ENCODE measurements around the gene NAA15.
"Not testable (repeated sequence)": the region's sequence is repeated elsewhere in the genome, so short reads cannot be mapped to it uniquely, and the experiment has no call there.

DNA sequence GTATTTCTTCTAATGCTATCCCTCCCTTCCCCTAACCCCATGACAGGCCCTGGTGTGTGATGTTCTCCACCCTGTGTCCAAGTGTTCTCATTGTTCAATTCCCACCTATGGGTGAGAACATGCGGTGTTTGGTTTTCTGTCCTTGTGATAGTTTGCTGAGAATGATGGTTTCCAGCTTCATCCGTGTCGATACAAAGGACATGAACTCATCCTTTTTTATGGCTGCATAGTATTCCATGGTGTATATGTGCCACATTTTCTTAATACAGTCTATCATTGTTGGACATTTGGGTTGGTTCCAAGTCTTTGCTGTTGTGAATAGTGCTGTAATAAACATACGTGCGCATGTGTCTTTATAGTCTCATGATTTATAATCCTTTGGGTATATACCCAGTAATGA lies 163.2 kb downstream of the NAA15 start:
- not testable (repeated sequence) for TF ChIP-seq CEBPB (IDR thresholded peaks at IDR 0.05; ENCODE audit: low read depth, low read length); CTCF (IDR thresholded peaks at IDR 0.05; ENCODE audit: control extremely low read depth in 1 of 3, insufficient read depth in 1 of 3, low read depth in 1 of 3, low read length in 3 of 3); BCL11A (IDR thresholded peaks at IDR 0.05; ENCODE audit: low read depth in 2 of 2, low read length in 2 of 2); RAD21 (IDR thresholded peaks at IDR 0.05 in 1 of 2, conservative IDR thresholded peaks at IDR 0.05 in 1 of 2; ENCODE audit: low read depth in 2 of 2, low read length in 2 of 2); EZH2 (IDR thresholded peaks at IDR 0.05; ENCODE audit: low read depth, low read length, severe bottlenecking); POLR2A (IDR thresholded peaks at IDR 0.05; ENCODE audit: control extremely low read depth in 1 of 2, low read depth in 2 of 2, low read length in 2 of 2); USF2 (IDR thresholded peaks at IDR 0.05; ENCODE audit: low read length); MAX (IDR thresholded peaks at IDR 0.05); SIRT6 (IDR thresholded peaks at IDR 0.05; ENCODE audit: low read length)
- TF ChIP-seq, protein P1, sequence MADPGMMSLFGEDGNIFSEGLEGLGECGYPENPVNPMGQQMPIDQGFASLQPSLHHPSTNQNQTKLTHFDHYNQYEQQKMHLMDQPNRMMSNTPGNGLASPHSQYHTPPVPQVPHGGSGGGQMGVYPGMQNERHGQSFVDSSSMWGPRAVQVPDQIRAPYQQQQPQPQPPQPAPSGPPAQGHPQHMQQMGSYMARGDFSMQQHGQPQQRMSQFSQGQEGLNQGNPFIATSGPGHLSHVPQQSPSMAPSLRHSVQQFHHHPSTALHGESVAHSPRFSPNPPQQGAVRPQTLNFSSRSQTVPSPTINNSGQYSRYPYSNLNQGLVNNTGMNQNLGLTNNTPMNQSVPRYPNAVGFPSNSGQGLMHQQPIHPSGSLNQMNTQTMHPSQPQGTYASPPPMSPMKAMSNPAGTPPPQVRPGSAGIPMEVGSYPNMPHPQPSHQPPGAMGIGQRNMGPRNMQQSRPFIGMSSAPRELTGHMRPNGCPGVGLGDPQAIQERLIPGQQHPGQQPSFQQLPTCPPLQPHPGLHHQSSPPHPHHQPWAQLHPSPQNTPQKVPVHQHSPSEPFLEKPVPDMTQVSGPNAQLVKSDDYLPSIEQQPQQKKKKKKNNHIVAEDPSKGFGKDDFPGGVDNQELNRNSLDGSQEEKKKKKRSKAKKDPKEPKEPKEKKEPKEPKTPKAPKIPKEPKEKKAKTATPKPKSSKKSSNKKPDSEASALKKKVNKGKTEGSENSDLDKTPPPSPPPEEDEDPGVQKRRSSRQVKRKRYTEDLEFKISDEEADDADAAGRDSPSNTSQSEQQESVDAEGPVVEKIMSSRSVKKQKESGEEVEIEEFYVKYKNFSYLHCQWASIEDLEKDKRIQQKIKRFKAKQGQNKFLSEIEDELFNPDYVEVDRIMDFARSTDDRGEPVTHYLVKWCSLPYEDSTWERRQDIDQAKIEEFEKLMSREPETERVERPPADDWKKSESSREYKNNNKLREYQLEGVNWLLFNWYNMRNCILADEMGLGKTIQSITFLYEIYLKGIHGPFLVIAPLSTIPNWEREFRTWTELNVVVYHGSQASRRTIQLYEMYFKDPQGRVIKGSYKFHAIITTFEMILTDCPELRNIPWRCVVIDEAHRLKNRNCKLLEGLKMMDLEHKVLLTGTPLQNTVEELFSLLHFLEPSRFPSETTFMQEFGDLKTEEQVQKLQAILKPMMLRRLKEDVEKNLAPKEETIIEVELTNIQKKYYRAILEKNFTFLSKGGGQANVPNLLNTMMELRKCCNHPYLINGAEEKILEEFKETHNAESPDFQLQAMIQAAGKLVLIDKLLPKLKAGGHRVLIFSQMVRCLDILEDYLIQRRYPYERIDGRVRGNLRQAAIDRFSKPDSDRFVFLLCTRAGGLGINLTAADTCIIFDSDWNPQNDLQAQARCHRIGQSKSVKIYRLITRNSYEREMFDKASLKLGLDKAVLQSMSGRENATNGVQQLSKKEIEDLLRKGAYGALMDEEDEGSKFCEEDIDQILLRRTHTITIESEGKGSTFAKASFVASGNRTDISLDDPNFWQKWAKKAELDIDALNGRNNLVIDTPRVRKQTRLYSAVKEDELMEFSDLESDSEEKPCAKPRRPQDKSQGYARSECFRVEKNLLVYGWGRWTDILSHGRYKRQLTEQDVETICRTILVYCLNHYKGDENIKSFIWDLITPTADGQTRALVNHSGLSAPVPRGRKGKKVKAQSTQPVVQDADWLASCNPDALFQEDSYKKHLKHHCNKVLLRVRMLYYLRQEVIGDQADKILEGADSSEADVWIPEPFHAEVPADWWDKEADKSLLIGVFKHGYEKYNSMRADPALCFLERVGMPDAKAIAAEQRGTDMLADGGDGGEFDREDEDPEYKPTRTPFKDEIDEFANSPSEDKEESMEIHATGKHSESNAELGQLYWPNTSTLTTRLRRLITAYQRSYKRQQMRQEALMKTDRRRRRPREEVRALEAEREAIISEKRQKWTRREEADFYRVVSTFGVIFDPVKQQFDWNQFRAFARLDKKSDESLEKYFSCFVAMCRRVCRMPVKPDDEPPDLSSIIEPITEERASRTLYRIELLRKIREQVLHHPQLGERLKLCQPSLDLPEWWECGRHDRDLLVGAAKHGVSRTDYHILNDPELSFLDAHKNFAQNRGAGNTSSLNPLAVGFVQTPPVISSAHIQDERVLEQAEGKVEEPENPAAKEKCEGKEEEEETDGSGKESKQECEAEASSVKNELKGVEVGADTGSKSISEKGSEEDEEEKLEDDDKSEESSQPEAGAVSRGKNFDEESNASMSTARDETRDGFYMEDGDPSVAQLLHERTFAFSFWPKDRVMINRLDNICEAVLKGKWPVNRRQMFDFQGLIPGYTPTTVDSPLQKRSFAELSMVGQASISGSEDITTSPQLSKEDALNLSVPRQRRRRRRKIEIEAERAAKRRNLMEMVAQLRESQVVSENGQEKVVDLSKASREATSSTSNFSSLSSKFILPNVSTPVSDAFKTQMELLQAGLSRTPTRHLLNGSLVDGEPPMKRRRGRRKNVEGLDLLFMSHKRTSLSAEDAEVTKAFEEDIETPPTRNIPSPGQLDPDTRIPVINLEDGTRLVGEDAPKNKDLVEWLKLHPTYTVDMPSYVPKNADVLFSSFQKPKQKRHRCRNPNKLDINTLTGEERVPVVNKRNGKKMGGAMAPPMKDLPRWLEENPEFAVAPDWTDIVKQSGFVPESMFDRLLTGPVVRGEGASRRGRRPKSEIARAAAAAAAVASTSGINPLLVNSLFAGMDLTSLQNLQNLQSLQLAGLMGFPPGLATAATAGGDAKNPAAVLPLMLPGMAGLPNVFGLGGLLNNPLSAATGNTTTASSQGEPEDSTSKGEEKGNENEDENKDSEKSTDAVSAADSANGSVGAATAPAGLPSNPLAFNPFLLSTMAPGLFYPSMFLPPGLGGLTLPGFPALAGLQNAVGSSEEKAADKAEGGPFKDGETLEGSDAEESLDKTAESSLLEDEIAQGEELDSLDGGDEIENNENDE (IDR thresholded peaks at IDR 0.05; ENCODE audit: insufficient replicate concordance, low read length) = not testable (repeated sequence)

Data from H1 (cell line).